PFSK-1 (cell line): ENCODE data around the gene LOXL1.

Source experiments
- FOXP2 ChIP-seq: optimal IDR thresholded peaks from 2 replicates; pipeline ENCODE3; 2011; ENCODE audit warnings: borderline replicate concordance, control low read depth, inconsistent platforms; ENCODE audit not compliant: insufficient read depth; ENCODE audit errors: extremely low read length, extremely low read depth
- POLR2AphosphoS5 ChIP-seq: IDR thresholded peaks from 2 replicates; pipeline ENCODE4 v1.6.1; 2012; ENCODE audit warnings: low read depth, mild to moderate bottlenecking, control low read depth, low read length, moderate library complexity
- REST ChIP-seq, 2 experiments: IDR thresholded peaks; 2 replicates each; pipeline versions ENCODE4 v1.6.1 to v1.8.0; 2011 to 2012; ENCODE audit warnings: low read depth in 2 of 2, low read length in 2 of 2, control low read depth in 1 of 2, inconsistent platforms in 1 of 2, mild to moderate bottlenecking in 1 of 2, moderate library complexity in 1 of 2; ENCODE audit not compliant: insufficient read depth in 1 of 2
- SIN3A ChIP-seq: IDR thresholded peaks from 2 replicates; pipeline ENCODE4 v1.6.1; 2012; ENCODE audit warnings: mild to moderate bottlenecking, low read length, moderate library complexity, borderline replicate concordance; ENCODE audit not compliant: insufficient read depth
- TAF1 ChIP-seq: IDR thresholded peaks from 2 replicates; pipeline ENCODE4 v1.6.1; 2012; ENCODE audit warnings: low read length, control low read depth, borderline replicate concordance; ENCODE audit not compliant: insufficient read depth

Gene LOXL1

GRCh38 chr15:73902121-73903020 is 23.9 kb upstream of the LOXL1 start:
- TF ChIP-seq REST (IDR thresholded peaks at IDR 0.05; ENCODE audit: insufficient read depth in 1 of 2, low read depth in 2 of 2, low read length in 2 of 2) (no peak), FOXP2 (no peak), POLR2AphosphoS5 (no peak), SIN3A (no peak), TAF1 (no peak)

- TF ChIP-seq TAF1 (no peak), FOXP2 (no peak), POLR2AphosphoS5 (no peak), REST (IDR thresholded peaks at IDR 0.05; ENCODE audit: insufficient read depth in 1 of 2, low read depth in 2 of 2, low read length in 2 of 2) (no peak), SIN3A (no peak)
Observed at GRCh38 chr15:73904026-73904815, 22.0 kb upstream of the LOXL1 start.

- TF ChIP-seq TAF1 = no peak
Observed at GRCh38 chr15:73905225-73905827, 20.9 kb upstream of the LOXL1 start.

- no peak for TF ChIP-seq FOXP2
- TF ChIP-seq SIN3A = no peak
- no peak for TF ChIP-seq POLR2AphosphoS5
- no peak for TF ChIP-seq TAF1
- TF ChIP-seq REST (IDR thresholded peaks at IDR 0.05; ENCODE audit: insufficient read depth in 1 of 2, low read depth in 2 of 2, low read length in 2 of 2) = no peak
Observed at GRCh38 chr15:73906346-73907034, 19.8 kb upstream of the LOXL1 start.

GRCh38 chr15:73907035-73907408 is 19.2 kb upstream of the LOXL1 start:
- TF ChIP-seq REST (IDR thresholded peaks at IDR 0.05; ENCODE audit: insufficient read depth in 1 of 2, low read depth in 2 of 2, low read length in 2 of 2) (no peak), FOXP2 (no peak), TAF1 (no peak), SIN3A (no peak), POLR2AphosphoS5 (no peak)
